ENCODE data around the gene S100PBP.

The S100PBP gene

DNA sequence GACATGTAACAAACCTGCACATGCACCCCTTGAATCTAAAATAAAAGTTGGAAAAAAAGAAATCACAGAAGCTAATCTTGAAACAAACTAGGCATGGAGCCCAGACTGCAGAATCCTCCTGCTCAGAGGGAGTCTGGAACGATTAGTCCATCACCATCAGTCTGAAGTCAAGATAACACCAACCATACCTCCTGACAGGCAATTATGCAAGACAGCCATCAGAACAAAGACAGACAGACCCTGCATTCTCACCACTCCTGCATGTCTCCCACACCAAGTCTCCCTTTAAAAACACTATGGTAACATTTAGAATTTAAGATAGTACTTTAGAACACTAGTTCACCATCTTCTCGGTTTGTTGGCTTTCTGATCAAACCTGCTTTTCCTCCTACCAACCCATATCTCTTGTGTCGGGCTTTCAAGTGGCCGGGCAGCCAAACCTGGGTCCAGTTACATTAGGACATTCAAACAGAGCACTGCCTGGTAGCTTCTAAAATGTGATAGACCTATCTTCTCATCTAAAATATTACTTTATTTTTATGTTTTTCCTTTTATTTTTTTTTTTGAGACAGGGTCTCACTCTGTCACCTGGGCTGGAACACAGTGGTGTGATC, 10.4 kb upstream of the S100PBP start:
- TF ChIP-seq, protein P1, sequence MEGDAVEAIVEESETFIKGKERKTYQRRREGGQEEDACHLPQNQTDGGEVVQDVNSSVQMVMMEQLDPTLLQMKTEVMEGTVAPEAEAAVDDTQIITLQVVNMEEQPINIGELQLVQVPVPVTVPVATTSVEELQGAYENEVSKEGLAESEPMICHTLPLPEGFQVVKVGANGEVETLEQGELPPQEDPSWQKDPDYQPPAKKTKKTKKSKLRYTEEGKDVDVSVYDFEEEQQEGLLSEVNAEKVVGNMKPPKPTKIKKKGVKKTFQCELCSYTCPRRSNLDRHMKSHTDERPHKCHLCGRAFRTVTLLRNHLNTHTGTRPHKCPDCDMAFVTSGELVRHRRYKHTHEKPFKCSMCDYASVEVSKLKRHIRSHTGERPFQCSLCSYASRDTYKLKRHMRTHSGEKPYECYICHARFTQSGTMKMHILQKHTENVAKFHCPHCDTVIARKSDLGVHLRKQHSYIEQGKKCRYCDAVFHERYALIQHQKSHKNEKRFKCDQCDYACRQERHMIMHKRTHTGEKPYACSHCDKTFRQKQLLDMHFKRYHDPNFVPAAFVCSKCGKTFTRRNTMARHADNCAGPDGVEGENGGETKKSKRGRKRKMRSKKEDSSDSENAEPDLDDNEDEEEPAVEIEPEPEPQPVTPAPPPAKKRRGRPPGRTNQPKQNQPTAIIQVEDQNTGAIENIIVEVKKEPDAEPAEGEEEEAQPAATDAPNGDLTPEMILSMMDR (IDR thresholded peaks at IDR 0.05; ENCODE audit: low read depth, low read length) = no peak
- no peak overlapping the region for H3K4me3 ChIP-seq (ENCODE audit: low read depth, low read length)

DNA sequence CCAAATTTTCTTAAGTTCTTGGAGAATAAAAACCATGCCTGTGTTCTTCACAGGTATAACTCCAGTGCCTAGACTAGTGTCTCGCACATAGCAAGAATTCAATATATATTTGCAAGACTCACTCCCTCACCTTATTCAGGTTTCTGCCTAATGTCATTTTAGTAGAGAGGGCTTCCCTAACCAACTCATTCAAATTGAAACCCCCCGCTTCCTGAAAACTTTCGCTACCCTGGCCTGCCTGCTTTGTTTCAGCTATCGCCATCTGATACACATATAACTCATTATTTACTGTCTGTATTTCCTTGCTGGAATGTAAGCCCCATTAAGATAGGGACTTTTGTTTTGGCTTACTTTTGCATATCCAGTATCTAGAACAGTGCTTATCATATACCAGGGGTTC, 8.9 kb upstream of the S100PBP start:
- TF ChIP-seq, protein P1 (IDR thresholded peaks at IDR 0.05; ENCODE audit: low read depth, low read length) = no peak
- H3K4me3 ChIP-seq (ENCODE audit: low read depth, low read length) = no peak overlapping the region

DNA sequence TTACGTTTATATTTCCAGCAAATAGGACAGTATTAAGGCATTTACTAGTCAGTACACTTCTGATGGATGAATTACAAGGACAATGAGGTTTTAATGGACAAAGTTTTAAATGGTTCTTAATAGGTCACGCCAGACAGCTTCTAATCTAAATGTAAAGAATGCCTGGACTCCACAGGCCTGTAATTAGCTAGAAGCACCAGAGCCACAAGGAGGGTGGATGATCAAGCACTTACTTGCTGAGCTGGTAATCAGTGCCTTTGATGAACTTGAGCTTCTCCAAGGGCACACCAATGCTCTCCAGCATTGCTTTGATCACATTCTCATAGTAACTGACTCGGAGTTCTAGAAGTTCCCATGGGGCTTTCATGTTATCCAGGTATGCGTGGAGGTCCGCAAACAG, 7.1 kb upstream of the S100PBP start:
- no peak overlapping the region for H3K4me3 ChIP-seq (ENCODE audit: low read depth, low read length)
- TF ChIP-seq, protein P1 (IDR thresholded peaks at IDR 0.05; ENCODE audit: low read depth, low read length) = no peak

DNA sequence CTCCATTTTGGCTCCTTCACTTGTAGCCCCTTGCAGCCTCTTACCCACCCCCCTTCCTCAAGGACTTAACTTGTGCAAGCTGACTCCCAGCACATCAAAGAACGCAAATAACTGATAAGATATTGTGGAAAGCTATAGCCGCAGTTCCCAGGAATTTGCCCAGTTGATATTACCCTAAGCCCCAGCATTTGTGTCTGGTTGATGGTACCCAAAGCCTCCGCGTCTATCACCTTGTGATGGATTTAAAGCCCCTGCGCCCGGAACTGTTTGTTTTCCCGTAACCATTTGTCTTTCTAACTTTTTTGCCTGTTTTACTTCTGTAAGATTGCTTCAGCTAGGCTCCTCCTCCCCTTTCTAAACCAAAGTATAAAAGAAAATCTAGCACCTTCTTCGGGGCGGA, 6.2 kb upstream of the S100PBP start:
- TF ChIP-seq, protein P1 (IDR thresholded peaks at IDR 0.05; ENCODE audit: low read depth, low read length) = no peak
- H3K4me3 ChIP-seq (ENCODE audit: low read depth, low read length) = no peak overlapping the region

DNA sequence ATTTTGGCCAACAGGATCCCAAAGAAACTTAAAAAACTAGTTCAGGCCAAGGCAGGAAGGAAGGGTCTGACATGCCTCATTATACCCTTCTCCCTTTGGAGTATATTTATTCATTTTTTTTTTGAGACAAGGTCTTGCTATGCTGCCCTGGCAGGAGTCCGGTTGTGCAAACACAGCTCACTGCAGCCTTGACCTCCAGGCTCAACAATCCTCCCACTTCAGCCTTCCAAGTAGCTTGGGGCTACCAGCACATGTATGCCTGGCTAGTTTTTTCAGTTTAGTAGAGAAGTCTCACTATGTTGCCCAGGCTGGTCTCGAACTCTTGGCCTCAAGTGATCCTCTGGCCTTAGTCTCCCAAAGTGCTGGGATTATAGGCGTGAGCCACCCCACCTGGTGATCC, 5.5 kb upstream of the S100PBP start:
- TF ChIP-seq, protein P1 (IDR thresholded peaks at IDR 0.05; ENCODE audit: low read depth, low read length) = no peak
- H3K4me3 ChIP-seq (ENCODE audit: low read depth, low read length) = no peak overlapping the region

DNA sequence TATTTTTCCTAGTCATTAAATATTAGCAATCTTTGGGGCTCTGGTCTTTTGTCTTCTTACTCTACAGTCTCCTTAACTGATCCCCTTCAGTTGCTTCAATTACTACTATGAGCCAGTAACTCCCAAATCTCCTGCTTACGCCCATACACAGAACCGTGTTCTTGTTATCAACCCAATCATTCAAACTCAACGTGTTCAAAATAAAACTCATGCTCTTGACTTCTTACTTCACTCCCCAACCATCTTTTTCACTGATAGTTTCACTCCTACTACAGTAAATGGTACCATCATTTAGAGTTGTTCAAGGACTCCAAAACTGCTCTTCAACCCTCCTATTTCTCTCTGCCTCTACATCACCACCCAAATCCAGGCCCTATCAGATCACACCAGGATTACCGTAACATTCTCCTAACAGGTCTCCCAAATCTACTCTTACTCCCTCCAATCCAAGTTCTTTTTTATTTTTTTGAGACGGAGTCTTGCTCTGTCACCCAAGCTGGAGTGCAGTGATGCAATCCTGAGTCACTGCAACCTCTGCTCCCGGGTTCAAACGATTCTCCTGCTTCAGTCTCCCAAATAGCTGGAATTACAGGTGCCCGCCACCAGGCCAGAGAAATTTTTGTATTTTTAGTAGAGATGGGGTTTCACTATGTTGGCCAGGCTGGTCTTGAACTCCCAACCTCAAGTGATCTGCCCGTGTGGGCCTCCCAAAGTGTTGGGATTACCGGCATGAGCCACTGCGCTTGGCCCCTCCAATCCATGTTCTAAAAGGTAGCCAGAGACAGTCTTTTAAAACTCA, 3.3 kb upstream of the S100PBP start:
- TF ChIP-seq, protein P1 (IDR thresholded peaks at IDR 0.05; ENCODE audit: low read depth, low read length) = no peak
- no peak overlapping the region for H3K4me3 ChIP-seq (ENCODE audit: low read depth, low read length)

DNA sequence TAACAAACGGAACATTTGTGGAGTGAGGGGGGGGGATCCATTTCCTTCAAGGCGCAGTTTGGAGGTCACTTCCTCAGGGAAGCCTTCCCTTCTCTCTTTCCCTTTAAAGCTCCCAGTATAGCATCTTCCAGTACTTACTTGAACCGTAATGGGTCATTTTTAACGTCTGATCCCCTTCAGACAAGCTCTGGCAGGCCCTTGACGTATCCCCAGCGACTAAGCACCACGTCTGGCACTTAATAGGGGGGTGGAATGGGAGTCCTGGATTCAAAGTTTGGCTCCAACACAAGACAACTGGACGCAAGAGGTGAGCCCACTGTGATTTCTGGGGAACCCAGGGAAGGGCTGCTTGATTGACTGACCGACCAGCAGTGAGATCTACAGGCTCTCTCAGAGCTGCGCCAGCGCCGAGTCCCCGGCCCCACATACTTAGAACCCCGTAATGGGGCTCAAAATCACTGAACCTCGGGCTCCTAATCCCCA, 736 bp upstream of the S100PBP start:
- TF ChIP-seq, protein P1 (IDR thresholded peaks at IDR 0.05; ENCODE audit: low read depth, low read length) = no peak
- H3K4me3 ChIP-seq (ENCODE audit: low read depth, low read length) = peak overlapping the region; percentile 85
